ENCODE data around the gene CREB5. TPM values are rescaled to one million over a fixed set of nuclear protein-coding genes. Genes with fewer than 3 reads are reported as not detected.

The CREB5 gene, protein sequence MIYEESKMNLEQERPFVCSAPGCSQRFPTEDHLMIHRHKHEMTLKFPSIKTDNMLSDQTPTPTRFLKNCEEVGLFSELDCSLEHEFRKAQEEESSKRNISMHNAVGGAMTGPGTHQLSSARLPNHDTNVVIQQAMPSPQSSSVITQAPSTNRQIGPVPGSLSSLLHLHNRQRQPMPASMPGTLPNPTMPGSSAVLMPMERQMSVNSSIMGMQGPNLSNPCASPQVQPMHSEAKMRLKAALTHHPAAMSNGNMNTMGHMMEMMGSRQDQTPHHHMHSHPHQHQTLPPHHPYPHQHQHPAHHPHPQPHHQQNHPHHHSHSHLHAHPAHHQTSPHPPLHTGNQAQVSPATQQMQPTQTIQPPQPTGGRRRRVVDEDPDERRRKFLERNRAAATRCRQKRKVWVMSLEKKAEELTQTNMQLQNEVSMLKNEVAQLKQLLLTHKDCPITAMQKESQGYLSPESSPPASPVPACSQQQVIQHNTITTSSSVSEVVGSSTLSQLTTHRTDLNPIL
- total RNA-seq, result 37.7 and 48.1 TPM in 2 replicates

DNA sequence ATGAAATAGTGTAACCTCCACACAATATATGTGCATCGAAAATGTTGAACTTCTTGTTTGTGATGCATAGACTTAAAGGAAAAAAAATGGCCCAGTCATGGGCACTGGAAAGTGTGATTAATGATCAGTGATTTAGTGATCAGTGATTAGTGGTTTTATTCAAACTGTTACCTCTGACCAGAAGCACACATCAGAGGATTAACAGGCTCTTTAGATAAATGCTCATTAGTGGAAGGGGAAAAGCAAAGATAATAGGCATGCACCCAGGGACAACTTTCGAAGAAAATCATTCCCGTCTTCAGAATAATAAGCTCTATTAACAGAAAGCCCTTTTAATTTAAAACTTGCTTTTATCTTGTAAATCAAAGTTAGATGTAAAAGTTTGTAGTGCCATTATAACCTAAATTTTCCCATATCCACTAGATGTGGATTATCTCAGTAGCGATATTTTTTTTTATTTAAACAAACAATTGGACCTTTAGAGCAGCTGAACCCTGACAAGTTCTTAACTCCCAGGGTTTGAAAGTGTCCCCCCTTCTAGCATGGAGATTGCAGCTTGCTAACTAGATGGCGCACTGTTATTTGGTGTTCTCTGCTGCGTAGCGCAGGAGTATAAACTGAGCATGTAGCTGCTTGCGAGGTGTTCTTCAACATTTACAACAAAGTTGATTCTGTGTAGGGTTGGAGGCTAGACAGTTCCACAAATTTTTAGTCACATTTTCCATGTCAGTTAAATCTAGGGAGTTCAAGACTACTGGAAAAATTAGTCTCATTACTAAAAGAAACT is at the start of gene CREB5:
TSS of gene CREB5 (plus strand) at position 643 of the 787 bp plus-strand sequence. CDS start 397 bp downstream, outside the sequence.

Other genes with a start within 250 kb of the CREB5 start
- 9.6 and 10.8 TPM in 2 replicates for gene JAZF1, start 231.7 kb upstream of the CREB5 start, total RNA-seq

All from smooth muscle cell of trachea (primary cell).